Stimulated activated CD4-positive, alpha-beta T cell treated with anti-CD3 and anti-CD28 coated beads, Interleukin-4, amount 100 ng/mL, for 4 hours (primary cell): ENCODE data around the gene MED22.

Experiments used
- DNase-seq, 2 experiments: peaks; one replicate each; pipeline ENCODE4 v3.0.0-alpha.2; 2020

Gene MED22

GRCh38 chr9:133375724-133376654 lies 28.1 kb upstream of the MED22 start, which contains the start of the genes STKLD1 and SURF4:
Gene STKLD1 (plus strand): TSS chr9:133376366. CDS start chr9:133376474, 108 bp downstream.
Gene SURF4 (minus strand): TSS chr9:133376060. CDS start chr9:133375969, 91 bp downstream.
- peak; percentile 91 to 96 for DNase-seq

GRCh38 chr9:133375116-133375723 lies 27.3 kb upstream of the MED22 start:
- no peak for DNase-seq

- no peak for DNase-seq
Measured at GRCh38 chr9:133374612-133375115, 26.7 kb upstream of the MED22 start.

- no peak for DNase-seq
Measured at GRCh38 chr9:133372144-133372543, 24.2 kb upstream of the MED22 start.

- DNase-seq, result peak; percentile 61 to 74
Measured at GRCh38 chr9:133371261-133371711, 23.4 kb upstream of the MED22 start.

- peak in 1 of 2 experiments; percentile 30 for DNase-seq
Measured at GRCh38 chr9:133370685-133371084, 22.8 kb upstream of the MED22 start.

- no peak for DNase-seq
Measured at GRCh38 chr9:133369933-133370332, 22.0 kb upstream of the MED22 start.

GRCh38 chr9:133369422-133369821 lies 21.5 kb upstream of the MED22 start:
- DNase-seq, result no peak

GRCh38 chr9:133368249-133368881 lies 20.4 kb upstream of the MED22 start:
- DNase-seq, result no peak

- DNase-seq, result no peak
Measured at GRCh38 chr9:133367778-133368177, 19.8 kb upstream of the MED22 start.

GRCh38 chr9:133367221-133367620 lies 19.3 kb upstream of the MED22 start:
- no peak for DNase-seq

GRCh38 chr9:133366435-133366834 lies 18.5 kb upstream of the MED22 start:
- no peak for DNase-seq

- DNase-seq, result no peak
Measured at GRCh38 chr9:133362359-133363044, 14.6 kb upstream of the MED22 start.

- DNase-seq, result no peak
Measured at GRCh38 chr9:133361507-133362092, 13.7 kb upstream of the MED22 start.

- DNase-seq, result no peak
Measured at GRCh38 chr9:133360400-133361393, 12.8 kb upstream of the MED22 start.

GRCh38 chr9:133359399-133360175 lies 11.7 kb upstream of the MED22 start:
- DNase-seq, result no peak

GRCh38 chr9:133357656-133358055 lies 9.7 kb upstream of the MED22 start:
- DNase-seq, result no peak

- DNase-seq, result peak; percentile 87 to 95
Measured at GRCh38 chr9:133356391-133357091, 8.6 kb upstream of the MED22 start, which contains the start of the genes SURF1 and SURF2. Gene SURF1 (minus strand): TSS chr9:133356487. CDS start chr9:133356453, 34 bp downstream. Gene SURF2 (plus strand): TSS chr9:133356550. CDS start chr9:133356593, 43 bp downstream.

GRCh38 chr9:133355881-133356357 lies 8.0 kb upstream of the MED22 start:
- DNase-seq, result no peak
